NCI-H446 treated with DMSO at 0.1 percent for 48 hours (cell line): ENCODE measurements around the gene SPATA31D1.
A peak's percentile ranks its signal among the peaks of the same experiment; 100 is the strongest.

Experiments used
- DNase-seq: peaks from one replicate; lab custom pipeline; 2025; lab: John Stamatoyannopoulos, UW

The SPATA31D1 gene

GRCh38 chr9:82022121-82022520 lies 33.5 kb downstream of the SPATA31D1 start:
- peak; percentile 59 for DNase-seq

DNA sequence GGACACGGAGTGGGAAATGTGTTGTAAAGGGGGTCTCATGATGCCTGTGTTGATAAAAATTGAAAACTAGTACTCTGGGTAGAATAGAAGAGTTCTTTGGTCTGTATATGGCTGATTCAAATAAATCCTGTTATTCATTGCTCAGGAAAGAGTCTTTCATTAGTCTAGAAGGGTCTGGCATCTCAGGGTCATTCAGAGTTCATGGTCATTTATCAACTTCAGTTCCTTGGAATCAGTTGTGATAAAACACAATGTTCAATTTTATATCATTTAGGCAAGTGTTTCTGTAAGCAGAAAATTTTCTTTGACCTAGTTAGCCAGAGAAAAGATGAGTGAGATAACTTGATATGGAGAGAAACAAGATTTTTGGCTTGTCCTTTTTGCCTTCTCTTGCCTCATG lies 36.3 kb downstream of the SPATA31D1 start:
- no peak for DNase-seq

DNA sequence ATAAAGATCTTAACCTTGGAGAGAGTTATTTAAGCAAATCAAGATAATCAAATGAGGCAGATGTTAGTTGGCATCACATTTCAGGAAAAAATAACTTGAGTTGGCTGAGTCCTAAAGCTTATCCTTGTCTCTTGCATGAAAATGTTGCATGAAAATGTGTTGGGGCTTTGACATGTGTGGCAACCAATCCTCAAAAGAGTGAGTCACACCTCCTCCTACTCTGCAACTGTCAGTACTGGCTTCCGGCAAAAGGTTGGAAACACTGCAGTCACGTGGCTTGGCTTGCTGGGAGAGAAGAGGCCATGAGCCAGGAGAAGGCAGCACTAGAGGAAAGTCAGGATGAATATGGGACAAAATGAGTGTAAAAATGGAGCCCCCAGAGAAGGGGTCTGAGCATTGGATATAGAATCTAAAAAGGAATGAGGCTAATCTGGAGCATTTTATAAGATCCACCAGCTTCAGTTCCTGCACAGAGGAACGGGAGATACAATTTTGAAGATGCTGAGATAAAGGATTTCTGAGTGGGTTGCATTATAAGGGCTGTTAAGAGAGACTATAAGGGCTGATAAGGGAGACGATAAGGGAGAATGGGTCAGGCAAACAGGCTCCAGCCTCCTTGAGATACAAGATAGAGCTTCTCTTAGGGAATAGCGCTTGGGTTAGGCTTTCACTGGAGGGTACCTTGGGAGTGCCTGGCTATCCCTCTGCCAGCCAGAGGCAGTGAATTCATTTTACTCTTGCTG lies 43.1 kb downstream of the SPATA31D1 start:
- peak; percentile 43 for DNase-seq

DNA sequence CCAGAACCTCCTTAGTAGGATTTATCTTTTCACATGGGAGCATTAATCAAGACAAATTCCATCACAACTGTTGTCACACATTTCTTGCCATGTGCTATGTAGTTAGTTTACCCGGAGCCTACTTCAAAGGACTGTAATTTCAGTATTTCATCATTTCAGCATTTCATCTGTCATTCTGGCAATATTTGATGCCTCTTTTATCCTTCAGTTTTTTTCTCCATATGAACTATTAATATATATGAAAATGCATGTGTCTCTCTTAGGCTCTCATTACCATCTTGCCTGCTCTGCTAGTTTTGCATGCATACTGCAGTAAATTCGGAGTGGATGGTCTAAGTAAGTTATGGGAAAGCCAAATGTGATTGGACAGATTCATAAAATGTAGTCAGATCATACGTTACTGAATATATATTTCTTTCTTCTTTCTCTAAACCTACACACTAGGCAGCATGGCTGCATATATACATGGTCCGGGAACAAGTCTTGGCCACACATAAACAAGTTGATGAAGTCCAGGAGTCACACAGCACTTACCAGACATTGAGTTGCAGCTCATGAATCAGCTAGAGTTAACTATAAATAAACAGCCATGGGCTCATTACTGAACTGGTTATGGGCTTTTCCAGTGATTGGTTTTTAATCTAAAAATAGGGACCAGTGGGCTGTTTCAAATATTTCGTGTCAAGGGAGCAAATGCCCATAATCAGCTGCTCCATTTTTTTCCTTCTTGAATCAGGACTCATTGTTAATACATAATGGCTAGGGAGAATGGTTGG lies 46.6 kb downstream of the SPATA31D1 start:
- no peak for DNase-seq

- DNase-seq, result peak; percentile 17
Observed at GRCh38 chr9:82036086-82036485, 47.5 kb downstream of the SPATA31D1 start.

DNA sequence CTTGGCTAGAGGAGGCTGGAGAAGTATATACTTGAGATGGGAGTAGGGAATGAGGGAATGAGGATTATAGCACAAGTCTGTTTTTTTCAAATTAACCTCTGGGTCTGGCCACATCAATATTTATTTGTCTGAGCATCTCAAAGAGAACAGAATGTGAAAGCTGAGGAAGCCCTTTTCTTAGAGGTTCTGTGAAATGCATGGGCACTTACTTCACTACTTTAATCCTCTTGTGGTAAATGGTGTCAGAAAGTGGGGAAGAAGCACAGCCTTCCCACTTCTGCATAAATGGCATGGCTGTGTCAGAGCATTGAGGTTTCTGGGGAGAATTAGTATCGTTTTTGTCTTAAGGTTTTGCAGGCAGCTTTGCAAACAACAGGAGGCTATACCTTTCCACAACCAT lies 48.6 kb downstream of the SPATA31D1 start:
- DNase-seq, result no peak

DNA sequence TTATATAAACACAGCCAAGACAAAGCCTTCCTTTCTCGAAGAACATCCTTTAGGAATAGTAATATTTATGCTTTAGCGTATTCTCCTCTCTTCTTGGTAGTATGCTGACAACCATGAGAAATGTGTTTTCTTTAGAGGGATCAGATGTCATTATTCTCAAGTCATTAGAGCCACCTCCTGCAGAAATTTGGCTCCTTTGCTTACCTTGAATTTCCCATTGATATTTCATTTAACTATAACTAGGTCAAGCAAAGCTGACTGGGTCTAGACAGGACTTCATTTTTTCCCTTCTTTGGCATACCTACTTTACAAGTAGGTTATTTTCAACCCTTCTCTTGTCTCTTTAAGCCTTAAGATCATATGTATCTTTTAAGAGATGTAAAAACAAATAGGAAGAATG lies 50.3 kb downstream of the SPATA31D1 start:
- no peak for DNase-seq
